Left renal pelvis (tissue), 4 donors: Measurements from ENCODE around the gene PARP16. TPM values are rescaled to one million over a fixed set of nuclear protein-coding genes. Genes with fewer than 3 reads are reported as not detected.

Experiments
- DNase-seq, 4 donors: peaks; one replicate each; pipeline ENCODE4 v3.0.0-alpha.2; 2013; ENCODE audit warnings: low read depth in 4 of 4, low spot score in 3 of 4
- polyA plus RNA-seq, 4 donors: library from polyadenylated mRNA; unstranded; fragments of 120-200 nt; gene quantifications; one replicate each; pipeline ENCODE4 v1.2.1, GENCODE V29; 2013; ENCODE audit not compliant: insufficient read length in 4 of 4

Gene PARP16
- polyA plus RNA-seq, 4 donors = 17.7 to 24.0 (median 19.4) TPM

DNA sequence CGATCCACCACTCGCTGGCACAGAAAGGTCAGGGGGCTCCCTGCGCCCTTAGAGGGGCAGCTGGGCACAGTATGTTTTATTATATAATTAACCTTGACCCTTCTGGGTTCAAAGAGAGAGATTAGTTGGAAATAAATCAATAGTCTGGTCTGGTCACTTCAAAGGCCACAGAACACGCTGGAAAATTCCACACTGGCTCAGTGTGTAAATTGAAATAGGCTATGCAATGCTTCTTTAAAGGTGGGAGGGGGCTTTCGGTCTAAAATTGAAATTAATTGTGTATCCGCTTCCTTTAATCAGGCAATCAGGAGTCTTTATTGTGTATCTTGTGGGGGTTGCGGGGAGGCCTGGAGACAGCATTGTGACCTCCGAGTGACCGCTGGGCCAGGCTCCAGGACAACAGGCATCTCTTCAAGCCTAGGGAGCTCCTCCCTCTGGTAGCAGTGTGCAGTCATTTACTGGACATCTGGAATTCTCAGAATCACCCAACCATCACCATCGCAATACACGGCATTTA, 25.8 kb upstream of the PARP16 start:
- peak in 3 of 4 donors; percentile 56 to 69 (median 62) for DNase-seq

- DNase-seq = no peak
Measured at GRCh38 chr15:65311760-65312159, 25.1 kb upstream of the PARP16 start.

GRCh38 chr15:65310431-65311137, 23.9 kb upstream of the PARP16 start:
- DNase-seq = no peak

- no peak for DNase-seq
Measured at GRCh38 chr15:65309882-65310418, 23.3 kb upstream of the PARP16 start.

- DNase-seq = no peak
Measured at GRCh38 chr15:65307978-65308377, 21.3 kb upstream of the PARP16 start.

DNA sequence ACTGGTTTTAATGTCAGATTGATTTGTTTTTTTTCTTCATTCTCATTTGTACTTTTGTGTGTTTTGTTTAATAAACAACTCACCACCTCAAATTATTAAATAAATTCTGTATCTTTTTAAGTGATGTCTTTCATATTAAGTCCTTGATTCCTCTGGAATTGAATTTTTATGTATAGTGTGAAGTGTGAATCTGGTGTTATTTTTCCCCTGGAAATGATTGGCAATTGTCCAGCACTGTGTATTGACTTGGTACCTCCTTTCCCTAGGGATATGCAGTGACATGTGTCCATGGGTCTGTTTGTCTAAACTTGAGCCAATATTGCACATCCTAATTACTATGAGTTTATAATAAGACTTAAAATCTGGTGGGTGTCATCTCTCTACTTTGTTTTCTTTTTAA, 19.9 kb upstream of the PARP16 start:
- DNase-seq = no peak

DNA sequence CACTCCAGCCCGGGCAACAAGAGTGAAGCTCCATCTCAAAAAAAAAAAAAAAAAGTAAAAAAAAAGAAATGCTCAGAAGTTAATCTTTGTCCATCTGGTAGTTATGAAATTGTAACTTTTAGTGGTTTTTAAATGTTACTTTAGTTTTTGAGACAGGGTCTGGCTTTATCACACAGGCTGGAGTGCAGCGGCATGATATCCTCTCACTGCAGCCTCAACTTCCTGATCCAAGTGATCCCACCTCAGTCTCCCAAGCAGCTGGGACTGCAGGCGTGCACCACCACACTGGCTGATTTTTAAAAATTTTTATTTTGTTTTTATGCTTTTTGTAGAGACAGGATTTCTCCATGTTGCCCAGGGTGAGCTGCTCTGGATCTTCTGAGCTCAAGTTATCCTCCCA, 19.1 kb upstream of the PARP16 start:
- no peak for DNase-seq

DNA sequence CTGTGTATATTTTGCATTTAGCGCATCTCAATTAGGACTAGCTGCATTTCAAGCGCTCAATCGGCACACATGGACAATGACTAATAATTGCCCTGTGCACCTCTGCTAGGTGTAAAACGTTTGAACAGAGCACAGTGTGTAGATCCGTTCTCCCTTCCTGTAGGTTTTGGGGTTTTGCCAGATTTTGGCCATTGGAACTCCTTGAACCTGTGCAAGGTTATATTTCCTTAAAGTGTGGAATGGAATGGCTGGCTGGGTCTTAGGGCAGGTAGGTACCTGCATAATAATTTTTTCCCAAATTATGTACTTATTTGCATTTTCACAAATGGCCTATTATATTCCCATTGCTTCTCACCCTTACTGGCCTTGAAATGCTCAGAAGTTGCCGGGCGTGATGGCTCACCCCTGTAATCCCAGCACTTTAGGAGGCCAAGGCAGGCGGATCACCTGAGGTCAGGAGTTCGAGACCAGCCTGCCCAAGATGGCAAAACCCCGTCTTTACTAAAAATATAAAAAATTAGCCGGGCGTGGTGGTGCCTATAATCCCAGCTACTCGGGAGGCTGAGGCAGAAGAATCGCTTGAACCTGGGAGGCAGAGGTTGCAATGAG, 18.6 kb upstream of the PARP16 start:
- no peak for DNase-seq

GRCh38 chr15:65304381-65305149, 17.9 kb upstream of the PARP16 start, which contains the start of gene RNU5B-1:
Gene RNU5B-1 (plus strand): TSS chr15:65304677.
- DNase-seq = peak; percentile 82 to 88 (median 85)

GRCh38 chr15:65303687-65304380, 17.2 kb upstream of the PARP16 start:
- DNase-seq = peak in 1 of 4 donors; percentile 70

- DNase-seq = no peak
Measured at GRCh38 chr15:65302061-65302460, 15.4 kb upstream of the PARP16 start.

- no peak for DNase-seq
Measured at GRCh38 chr15:65300924-65301441, 14.3 kb upstream of the PARP16 start.

- DNase-seq = no peak
Measured at GRCh38 chr15:65298731-65299130, 12.0 kb upstream of the PARP16 start.

GRCh38 chr15:65292938-65293518, 6.3 kb upstream of the PARP16 start:
- no peak for DNase-seq

- DNase-seq = no peak
Measured at GRCh38 chr15:65290228-65290627, 3.5 kb upstream of the PARP16 start.

GRCh38 chr15:65289261-65289854, 2.7 kb upstream of the PARP16 start:
- no peak for DNase-seq

- DNase-seq = no peak
Measured at GRCh38 chr15:65287520-65287855, 805 bp upstream of the PARP16 start.

GRCh38 chr15:65286069-65286703, 497 bp downstream of the PARP16 start:
- DNase-seq = peak in 1 of 4 donors; percentile 43
